ENCODE data around the gene AKR1A1.
"Not testable (repeated sequence)": the region's sequence is repeated elsewhere in the genome, so short reads cannot be mapped to it uniquely, and the experiment has no call there.

DNA sequence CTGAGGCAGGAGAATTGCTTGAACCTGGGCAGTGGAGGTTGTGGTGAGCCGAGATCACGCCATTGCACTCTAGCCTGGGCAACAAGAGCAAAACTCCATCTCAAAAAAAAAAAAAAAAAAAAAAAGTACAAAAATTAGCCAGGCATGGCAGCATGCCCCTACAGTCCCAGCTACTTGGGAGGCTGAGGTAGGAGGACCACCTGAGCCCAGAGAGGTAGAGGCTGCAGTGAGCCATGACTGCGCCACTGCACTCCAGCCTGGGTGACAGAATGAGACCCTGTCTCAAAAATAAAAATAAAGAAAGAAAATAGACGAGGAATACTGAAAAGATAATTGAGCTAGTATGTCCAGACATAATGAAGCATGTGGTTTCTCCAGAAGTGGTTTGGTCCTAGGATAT lies 32.3 kb upstream of the AKR1A1 start:
- TF ChIP-seq CTCF (IDR thresholded peaks at IDR 0.05; ENCODE audit: extremely low read depth in 1 of 2, insufficient read depth in 1 of 2, low read depth in 1 of 2, low read length in 2 of 2); MAX (IDR thresholded peaks at IDR 0.05; ENCODE audit: insufficient read depth, insufficient read length); POLR2A (IDR thresholded peaks at IDR 0.05; ENCODE audit: low read depth, low read length); EZH2 (IDR thresholded peaks at IDR 0.05; ENCODE audit: borderline replicate concordance, low read depth, low read length, severe bottlenecking); POLR2AphosphoS5 (IDR thresholded peaks at IDR 0.05; ENCODE audit: insufficient read depth, low read depth, low read length); MYC (IDR thresholded peaks at IDR 0.05; ENCODE audit: low read depth, low read length); JUN (IDR thresholded peaks at IDR 0.05; ENCODE audit: borderline replicate concordance, insufficient read depth, insufficient read length, low read depth); GATA2 (IDR thresholded peaks at IDR 0.05; ENCODE audit: insufficient read depth, insufficient read length, low read depth, low read length); FOS (IDR thresholded peaks at IDR 0.05; ENCODE audit: borderline replicate concordance, insufficient read depth, low read length): not testable (repeated sequence)

Data from endothelial cell of umbilical vein (primary cell).